GM10248 (cell line): ENCODE results near the gene CIB4.

ENCODE experiments used
- CTCF ChIA-PET: fragments of 300-600 bp; sonication (Branson Sonifier 250); formaldehyde crosslinking; extraction: SDS; loops from one replicate; lab custom pipeline; 2021; ENCODE audit warnings: antibody characterized with exemption; lab: Yijun Ruan, JAX
- POLR2A ChIA-PET: fragments of 350-650 bp; sonication (Branson Sonifier 250); formaldehyde crosslinking; extraction: SDS; loops from one replicate; lab custom pipeline; 2020; ENCODE audit warnings: antibody characterized with exemption; lab: Yijun Ruan, JAX
- DNase-seq: peaks from one replicate; pipeline ENCODE4 v3.0.0; 2012; ENCODE audit errors: extremely low spot score
- TF ChIP-seq, protein P1 (sequence below): IDR thresholded peaks from 2 replicates; pipeline ENCODE4 v1.5.1; 2012; ENCODE audit warnings: mild to moderate bottlenecking, low read depth; ENCODE audit errors: extremely low read depth, missing control alignments, control extremely low read depth

Gene CIB4

DNA sequence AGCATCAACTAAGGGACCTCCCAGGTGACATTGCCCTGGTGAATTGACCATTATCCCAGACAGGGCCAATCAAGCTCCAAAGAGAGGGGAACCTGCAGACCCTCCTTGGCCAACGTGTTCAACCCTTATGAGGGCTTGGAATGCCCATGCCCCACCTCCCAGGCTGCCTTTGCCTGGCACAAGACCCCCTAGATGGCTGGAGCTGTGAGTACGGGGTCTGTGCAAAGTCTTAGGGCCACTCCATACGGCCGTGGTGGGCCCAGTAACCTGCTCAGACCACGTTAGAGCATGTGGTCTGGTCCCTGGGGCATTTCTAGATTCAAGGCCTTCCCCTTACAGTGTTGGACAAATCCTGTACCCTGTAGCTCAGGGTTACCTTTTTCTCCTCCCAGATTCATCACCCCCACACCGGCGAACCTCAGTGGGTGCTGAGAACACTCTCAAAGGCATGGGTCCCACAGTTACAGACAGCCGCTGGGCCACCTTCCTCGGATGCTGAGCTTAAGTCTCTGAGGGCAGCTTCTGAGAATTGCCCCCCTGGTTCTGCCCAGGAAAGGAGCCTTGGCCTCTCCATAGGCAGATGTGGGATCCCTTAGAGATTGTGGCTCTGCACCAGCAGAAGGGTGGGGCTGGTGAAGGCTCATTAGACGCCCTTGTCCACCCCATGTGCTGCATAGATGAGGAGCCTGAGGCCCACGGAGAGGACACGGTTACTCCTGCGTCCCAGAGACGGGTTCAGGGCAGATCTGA is 33.0 kb upstream of the CIB4 start:
- TF ChIP-seq, protein P1, sequence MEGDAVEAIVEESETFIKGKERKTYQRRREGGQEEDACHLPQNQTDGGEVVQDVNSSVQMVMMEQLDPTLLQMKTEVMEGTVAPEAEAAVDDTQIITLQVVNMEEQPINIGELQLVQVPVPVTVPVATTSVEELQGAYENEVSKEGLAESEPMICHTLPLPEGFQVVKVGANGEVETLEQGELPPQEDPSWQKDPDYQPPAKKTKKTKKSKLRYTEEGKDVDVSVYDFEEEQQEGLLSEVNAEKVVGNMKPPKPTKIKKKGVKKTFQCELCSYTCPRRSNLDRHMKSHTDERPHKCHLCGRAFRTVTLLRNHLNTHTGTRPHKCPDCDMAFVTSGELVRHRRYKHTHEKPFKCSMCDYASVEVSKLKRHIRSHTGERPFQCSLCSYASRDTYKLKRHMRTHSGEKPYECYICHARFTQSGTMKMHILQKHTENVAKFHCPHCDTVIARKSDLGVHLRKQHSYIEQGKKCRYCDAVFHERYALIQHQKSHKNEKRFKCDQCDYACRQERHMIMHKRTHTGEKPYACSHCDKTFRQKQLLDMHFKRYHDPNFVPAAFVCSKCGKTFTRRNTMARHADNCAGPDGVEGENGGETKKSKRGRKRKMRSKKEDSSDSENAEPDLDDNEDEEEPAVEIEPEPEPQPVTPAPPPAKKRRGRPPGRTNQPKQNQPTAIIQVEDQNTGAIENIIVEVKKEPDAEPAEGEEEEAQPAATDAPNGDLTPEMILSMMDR = no peak
- ChIA-PET CTCF (interaction anchor here (1.3 to 1.5 kb wide), 3 partner anchors 17 to 69 kb away, joined by 3 to 4 read pairs (median 3); no protein-coding TSS in a partner anchor), POLR2A (no interaction called here)
- DNase-seq = no peak

DNA sequence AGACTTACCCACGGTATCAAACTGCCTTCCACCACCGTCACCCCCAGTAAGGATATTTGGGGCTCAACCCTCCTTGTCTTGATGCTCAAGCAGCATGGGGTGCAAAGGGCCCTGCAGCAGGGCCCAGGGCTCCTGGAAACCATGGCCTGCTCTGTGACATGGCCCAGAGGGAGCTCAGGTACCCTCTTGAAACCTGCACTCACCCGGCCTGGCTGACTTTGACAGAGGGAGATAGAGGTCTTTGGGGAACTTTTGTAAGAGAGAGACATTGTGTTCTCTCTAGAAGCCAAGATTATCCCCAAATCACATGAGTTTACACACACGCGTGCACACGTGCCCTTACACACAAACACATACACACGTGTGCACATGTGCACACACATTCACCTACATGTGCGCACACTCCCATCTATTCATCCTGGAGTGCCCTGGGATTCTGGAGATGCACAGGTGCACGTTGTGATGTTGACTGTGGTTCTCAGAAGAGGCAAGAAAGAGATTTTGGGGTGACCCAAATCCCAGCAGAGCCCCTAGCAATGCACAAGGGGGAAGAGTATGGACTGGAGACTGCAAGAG is 31.7 kb upstream of the CIB4 start:
- ChIA-PET POLR2A (no interaction called here), CTCF (interaction anchor here (1.3 kb wide), 1 partner anchor 15 kb away, joined by 4 read pairs; no protein-coding TSS in a partner anchor)
- no peak for DNase-seq
- TF ChIP-seq, protein P1 = no peak

DNA sequence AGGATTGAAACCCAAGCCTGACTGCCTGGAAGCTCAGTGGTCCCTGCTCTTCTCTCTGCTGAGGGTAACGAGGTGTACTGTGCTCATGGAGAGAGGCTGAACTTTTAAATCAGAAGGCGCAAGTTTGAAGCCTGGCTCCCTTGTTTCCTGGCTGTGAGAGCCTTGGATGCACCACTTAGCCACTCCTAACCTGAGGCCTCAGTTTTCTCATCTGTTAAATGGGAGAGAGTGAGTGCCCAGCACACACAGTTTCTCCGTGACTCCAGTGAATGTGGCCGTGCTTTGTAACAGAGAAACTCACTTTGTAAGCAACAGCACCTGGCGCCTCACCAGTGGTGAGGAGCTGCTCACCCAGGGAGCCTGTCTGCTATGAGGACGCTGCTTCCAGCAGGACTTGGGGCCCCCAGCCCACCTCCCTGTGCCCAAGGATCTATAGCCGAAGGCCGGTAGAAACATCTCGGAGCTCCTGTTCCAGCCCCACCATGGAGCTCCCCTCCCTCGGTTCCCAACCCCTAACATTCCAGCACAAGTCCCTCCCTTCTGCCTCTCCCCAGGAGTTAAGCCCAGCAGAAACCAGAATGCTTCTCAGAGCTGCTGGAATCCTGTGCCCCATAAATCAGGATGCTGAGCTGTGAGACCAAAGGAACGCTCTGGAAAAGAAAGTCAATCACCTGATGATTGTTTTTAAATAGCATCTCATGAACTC is 31.1 kb upstream of the CIB4 start:
- ChIA-PET CTCF (interaction anchor here (2.5 kb wide), 1 partner anchor 13 kb away, joined by 7 read pairs; no protein-coding TSS in a partner anchor), POLR2A (no interaction called here)
- TF ChIP-seq, protein P1 = no peak
- DNase-seq = no peak

DNA sequence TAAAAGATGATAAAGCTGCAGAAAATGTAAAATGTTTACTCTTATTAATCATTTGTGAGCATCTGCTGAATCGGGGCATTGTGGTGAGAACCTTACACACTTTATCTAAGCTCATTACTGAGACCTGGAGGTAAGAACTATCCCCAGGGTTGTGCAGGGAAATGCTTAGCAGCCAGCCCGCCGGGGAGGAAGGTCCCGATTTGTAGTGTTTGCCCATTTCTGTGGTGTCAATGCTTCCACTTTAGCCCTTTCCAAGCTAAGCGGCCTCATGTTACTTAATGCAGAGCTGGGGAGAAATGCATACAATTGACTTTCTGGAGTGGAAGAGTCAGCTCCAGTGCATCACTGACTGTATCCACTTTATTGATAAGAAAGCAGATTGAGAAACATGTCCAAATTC is 30.5 kb upstream of the CIB4 start:
- no peak for DNase-seq
- CTCF ChIA-PET = interaction anchor here (2.5 kb wide), 1 partner anchor 12 kb away, joined by 7 read pairs; no protein-coding TSS in a partner anchor
- TF ChIP-seq, protein P1 = no peak
- POLR2A ChIA-PET = no interaction called here

DNA sequence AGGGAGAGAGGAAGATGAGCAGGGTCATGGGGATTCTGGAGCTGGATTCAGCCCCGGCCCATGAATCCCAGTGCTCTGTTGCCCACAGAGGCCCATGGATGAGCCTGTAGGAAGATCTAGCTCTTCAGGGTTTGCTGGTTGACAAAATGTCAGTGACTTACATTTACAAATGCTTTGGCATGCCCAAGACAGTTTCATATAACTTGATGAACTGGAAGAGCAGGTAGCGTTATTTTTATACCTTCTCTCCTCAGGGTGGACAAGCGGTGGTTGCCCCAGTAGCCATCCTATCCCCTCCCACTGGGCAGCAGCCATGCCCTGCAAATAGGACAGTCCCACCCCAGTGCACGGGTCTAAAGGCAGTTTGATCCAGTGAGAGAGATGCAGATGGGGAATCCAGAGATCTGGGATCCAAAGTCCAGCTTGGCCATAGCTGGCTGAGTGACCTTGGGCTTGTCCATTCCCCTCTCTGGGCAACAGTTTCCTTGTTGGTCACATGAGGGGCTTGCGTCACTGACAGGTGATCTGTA is 29.8 kb upstream of the CIB4 start:
- CTCF ChIA-PET = interaction anchor here (2.5 kb wide), 1 partner anchor 11 kb away, joined by 7 read pairs; no protein-coding TSS in a partner anchor
- TF ChIP-seq, protein P1 = no peak
- POLR2A ChIA-PET = no interaction called here
- no peak for DNase-seq

DNA sequence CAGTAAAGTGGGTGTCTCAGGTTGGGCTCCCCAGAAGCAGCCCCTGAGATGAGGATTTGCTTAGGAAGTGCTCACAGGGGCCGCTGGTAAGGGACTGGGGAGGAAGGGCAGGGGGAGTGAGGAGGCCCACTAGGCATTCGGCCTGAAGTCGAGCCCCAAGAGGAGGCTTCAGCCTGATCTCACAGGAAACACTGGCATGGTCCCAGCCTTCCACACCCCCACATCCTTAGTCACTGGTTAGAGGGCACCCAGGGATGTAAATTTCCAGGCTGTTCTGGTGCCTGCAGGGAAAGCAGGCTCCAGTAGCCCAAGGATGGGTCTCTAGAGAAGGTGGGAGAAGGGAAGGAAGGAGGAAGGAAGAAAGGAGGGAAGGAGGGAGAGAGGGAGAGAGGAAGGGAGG is 29.0 kb upstream of the CIB4 start:
- DNase-seq = no peak
- ChIA-PET CTCF (interaction anchor here (2.5 kb wide), 1 partner anchor 11 kb away, joined by 7 read pairs; no protein-coding TSS in a partner anchor), POLR2A (no interaction called here)
- TF ChIP-seq, protein P1 = no peak
